Measurements from ENCODE around the gene MTOR. TPM values are rescaled to one million over a fixed set of nuclear protein-coding genes. Genes with fewer than 3 reads are reported as not detected.

Gene MTOR
- total RNA-seq, 4 donors from 2014 or later = 32.8 to 66.8 (median 48.2) TPM

GRCh38 chr1:11157867-11158266 lies 104.5 kb downstream of the MTOR start:
- DNase-seq = no peak
- H3K36me3 ChIP-seq = peaks cover 0 to 46% (median 0%) of the 10 kb centered on the region in 3 donors
- no peaks in the 10 kb centered on the region for H3K4me1 ChIP-seq
- no peaks in the 10 kb centered on the region for H3K27me3 ChIP-seq
- H3K9me3 ChIP-seq = no peaks in the 10 kb centered on the region
- no peak overlapping the region for H3K4me3 ChIP-seq
- no peak overlapping the region for H3K27ac ChIP-seq
- TF ChIP-seq POLR2A (IDR thresholded peaks at IDR 0.05) = no peak
- no peak for TF ChIP-seq CTCF (IDR thresholded peaks at IDR 0.05)

GRCh38 chr1:11157394-11157793 lies 105.0 kb downstream of the MTOR start:
- H3K4me1 ChIP-seq = no peaks in the 10 kb centered on the region
- H3K4me3 ChIP-seq = no peak overlapping the region
- no peak for TF ChIP-seq POLR2A (IDR thresholded peaks at IDR 0.05)
- no peak for TF ChIP-seq CTCF (IDR thresholded peaks at IDR 0.05)
- DNase-seq = no peak
- H3K36me3 ChIP-seq = peaks cover 0 to 51% (median 0%) of the 10 kb centered on the region in 3 donors
- H3K27ac ChIP-seq = no peak overlapping the region
- H3K27me3 ChIP-seq = no peaks in the 10 kb centered on the region
- H3K9me3 ChIP-seq = no peaks in the 10 kb centered on the region

GRCh38 chr1:11156963-11157362 lies 105.4 kb downstream of the MTOR start:
- TF ChIP-seq CTCF (IDR thresholded peaks at IDR 0.05) (no peak), POLR2A (IDR thresholded peaks at IDR 0.05) (no peak)
- H3K27me3 ChIP-seq = no peaks in the 10 kb centered on the region
- H3K27ac ChIP-seq = no peak overlapping the region
- H3K4me1 ChIP-seq = no peaks in the 10 kb centered on the region
- no peaks in the 10 kb centered on the region for H3K9me3 ChIP-seq
- no peak for DNase-seq
- no peak overlapping the region for H3K4me3 ChIP-seq
- peaks cover 0 to 55% (median 0%) of the 10 kb centered on the region in 3 donors for H3K36me3 ChIP-seq

- no peaks in the 10 kb centered on the region for H3K27me3 ChIP-seq
- DNase-seq = no peak
- H3K4me1 ChIP-seq = no peaks in the 10 kb centered on the region
- H3K4me3 ChIP-seq = no peak overlapping the region
- peaks cover 0 to 57% (median 0%) of the 10 kb centered on the region in 3 donors for H3K36me3 ChIP-seq
- no peak overlapping the region for H3K27ac ChIP-seq
- H3K9me3 ChIP-seq = no peaks in the 10 kb centered on the region
- TF ChIP-seq POLR2A (IDR thresholded peaks at IDR 0.05) (no peak), CTCF (IDR thresholded peaks at IDR 0.05) (no peak)
These were observed 105.9 kb downstream of the MTOR start for GRCh38 chr1:11156441-11156840.

- Histone ChIP-seq H3K36me3 (peaks cover 0 to 72% (median 0%) of the 10 kb centered on the region in 3 donors), H3K27ac (no peak overlapping the region), H3K4me3 (no peak overlapping the region), H3K9me3 (no peaks in the 10 kb centered on the region), H3K4me1 (no peaks in the 10 kb centered on the region), H3K27me3 (no peaks in the 10 kb centered on the region)
- DNase-seq = no peak
- TF ChIP-seq CTCF (IDR thresholded peaks at IDR 0.05) (no peak), POLR2A (IDR thresholded peaks at IDR 0.05) (no peak)
These were observed 109.2 kb downstream of the MTOR start for GRCh38 chr1:11153184-11153583.

- Histone ChIP-seq H3K9me3 (no peaks in the 10 kb centered on the region), H3K36me3 (peaks cover 0 to 76% (median 0%) of the 10 kb centered on the region in 3 donors), H3K4me1 (no peaks in the 10 kb centered on the region), H3K27ac (no peak overlapping the region), H3K4me3 (no peak overlapping the region), H3K27me3 (no peaks in the 10 kb centered on the region)
- no peak for TF ChIP-seq CTCF (IDR thresholded peaks at IDR 0.05)
- no peak for TF ChIP-seq POLR2A (IDR thresholded peaks at IDR 0.05)
- no peak for DNase-seq
These were observed 109.6 kb downstream of the MTOR start for GRCh38 chr1:11152755-11153154.
